ENCODE measurements around the gene APLP2. TPM values are rescaled to one million over a fixed set of nuclear protein-coding genes. Genes with fewer than 3 reads are reported as not detected.

The APLP2 gene
- total RNA-seq, 2 donors from 2014 or later = 821 to 864 TPM

GRCh38 chr11:130031945-130032344 lies 37.7 kb upstream of the APLP2 start:
- H3K9me3 Mint-ChIP-seq = no peaks in the 10 kb centered on the region
- WGBS, 2 experiments (ENCODE audit: insufficient coverage in 1 of 2, insufficient read length in 1 of 2) = 92 to 100% methylated on average over 2 of the region's 2 CpGs
- no peaks in the 10 kb centered on the region for H3K36me3 Mint-ChIP-seq (ENCODE audit: low read depth)
- Histone ChIP-seq H3K36me3 (ENCODE audit: control insufficient read depth, insufficient read depth, low read length) (no peaks in the 10 kb centered on the region), H3K27ac (ENCODE audit: low read depth, low read length) (no peak overlapping the region), H3K9me3 (ENCODE audit: control insufficient read depth, low read length) (no peaks in the 10 kb centered on the region), H3K9ac (ENCODE audit: extremely low read depth, low read length, poor library complexity, severe bottlenecking) (no peak overlapping the region), H3K4me3 (ENCODE audit: low read length) (no peak overlapping the region), H3K4me1 (ENCODE audit: control insufficient read depth, insufficient read depth, low read length) (no peaks in the 10 kb centered on the region), H3K27me3 (ENCODE audit: control insufficient read depth, insufficient read depth, low read length, poor library complexity, severe bottlenecking) (no peaks in the 10 kb centered on the region)
- no peak overlapping the region for H3K27ac Mint-ChIP-seq
- TF ChIP-seq CTCF (conservative IDR thresholded peaks at IDR 0.05) = no peak
- no peaks in the 10 kb centered on the region for H3K27me3 Mint-ChIP-seq (ENCODE audit: insufficient read depth)
- H3K4me1 Mint-ChIP-seq = peaks cover 7% of the 10 kb centered on the region
- H3K4me3 Mint-ChIP-seq = no peak overlapping the region
- no peak for DNase-seq

- no peak overlapping the region for H3K27ac ChIP-seq (ENCODE audit: low read depth, low read length)
- no peaks in the 10 kb centered on the region for H3K4me1 ChIP-seq (ENCODE audit: control insufficient read depth, insufficient read depth, low read length)
- no peak overlapping the region for H3K4me3 Mint-ChIP-seq
- H3K36me3 Mint-ChIP-seq (ENCODE audit: low read depth) = no peaks in the 10 kb centered on the region
- no peaks in the 10 kb centered on the region for H3K27me3 Mint-ChIP-seq (ENCODE audit: insufficient read depth)
- H3K9me3 Mint-ChIP-seq = no peaks in the 10 kb centered on the region
- DNase-seq = no peak
- no peaks in the 10 kb centered on the region for H3K36me3 ChIP-seq (ENCODE audit: control insufficient read depth, insufficient read depth, low read length)
- 96 to 99% methylated on average over 21 to 44 of the region's 44 CpGs for WGBS, 2 experiments (ENCODE audit: insufficient coverage in 1 of 2, insufficient read length in 1 of 2)
- H3K27me3 ChIP-seq (ENCODE audit: control insufficient read depth, insufficient read depth, low read length, poor library complexity, severe bottlenecking) = no peaks in the 10 kb centered on the region
- no peak for TF ChIP-seq CTCF (conservative IDR thresholded peaks at IDR 0.05)
- H3K9ac ChIP-seq (ENCODE audit: extremely low read depth, low read length, poor library complexity, severe bottlenecking) = no peak overlapping the region
- H3K4me3 ChIP-seq (ENCODE audit: low read length) = no peak overlapping the region
- no peaks in the 10 kb centered on the region for H3K9me3 ChIP-seq (ENCODE audit: control insufficient read depth, low read length)
- H3K4me1 Mint-ChIP-seq = peaks cover 10% of the 10 kb centered on the region
- H3K27ac Mint-ChIP-seq = no peak overlapping the region
Observed at GRCh38 chr11:130032931-130033330, 36.8 kb upstream of the APLP2 start.

- no peaks in the 10 kb centered on the region for H3K36me3 Mint-ChIP-seq (ENCODE audit: low read depth)
- no peak for TF ChIP-seq CTCF (conservative IDR thresholded peaks at IDR 0.05)
- no peak overlapping the region for H3K27ac Mint-ChIP-seq
- no peak for DNase-seq
- Histone ChIP-seq H3K4me3 (ENCODE audit: low read length) (no peak overlapping the region), H3K27ac (ENCODE audit: low read depth, low read length) (no peak overlapping the region), H3K4me1 (ENCODE audit: control insufficient read depth, insufficient read depth, low read length) (no peaks in the 10 kb centered on the region), H3K27me3 (ENCODE audit: control insufficient read depth, insufficient read depth, low read length, poor library complexity, severe bottlenecking) (no peaks in the 10 kb centered on the region), H3K9ac (ENCODE audit: extremely low read depth, low read length, poor library complexity, severe bottlenecking) (no peak overlapping the region), H3K9me3 (ENCODE audit: control insufficient read depth, low read length) (no peaks in the 10 kb centered on the region), H3K36me3 (ENCODE audit: control insufficient read depth, insufficient read depth, low read length) (no peaks in the 10 kb centered on the region)
- peaks cover 8% of the 10 kb centered on the region for H3K4me1 Mint-ChIP-seq
- H3K27me3 Mint-ChIP-seq (ENCODE audit: insufficient read depth) = no peaks in the 10 kb centered on the region
- H3K9me3 Mint-ChIP-seq = no peaks in the 10 kb centered on the region
- H3K4me3 Mint-ChIP-seq = no peak overlapping the region
Observed at GRCh38 chr11:130034236-130034635, 35.5 kb upstream of the APLP2 start.
